C4-2B (cell line): Measurements from ENCODE around the gene RHPN2.
"Not testable (repeated sequence)": the region's sequence is repeated elsewhere in the genome, so short reads cannot be mapped to it uniquely, and the experiment has no call there.

Source experiments
- H3K27ac ChIP-seq: fragments of 450-650 bp; 2 replicates; pipeline ENCODE4 v1.5.1; 2017
- CTCF ChIP-seq: fragments of 450-650 bp; conservative IDR thresholded peaks from 2 replicates; pipeline ENCODE4 v1.5.1; 2017; ENCODE audit warnings: mild to moderate bottlenecking
- ZFX ChIP-seq: fragments of 450-650 bp; IDR thresholded peaks from 2 replicates; pipeline ENCODE4 v1.6.1; 2017

RHPN2 gene

GRCh38 chr19:32988724-32989123, 76.0 kb downstream of the RHPN2 start:
- no peak overlapping the region for H3K27ac ChIP-seq
- no peak for TF ChIP-seq CTCF
- no peak for TF ChIP-seq ZFX

GRCh38 chr19:32988254-32988653, 76.4 kb downstream of the RHPN2 start:
- not testable (repeated sequence) for H3K27ac ChIP-seq

GRCh38 chr19:32982488-32982887, 82.2 kb downstream of the RHPN2 start:
- H3K27ac ChIP-seq, result not testable (repeated sequence)

DNA sequence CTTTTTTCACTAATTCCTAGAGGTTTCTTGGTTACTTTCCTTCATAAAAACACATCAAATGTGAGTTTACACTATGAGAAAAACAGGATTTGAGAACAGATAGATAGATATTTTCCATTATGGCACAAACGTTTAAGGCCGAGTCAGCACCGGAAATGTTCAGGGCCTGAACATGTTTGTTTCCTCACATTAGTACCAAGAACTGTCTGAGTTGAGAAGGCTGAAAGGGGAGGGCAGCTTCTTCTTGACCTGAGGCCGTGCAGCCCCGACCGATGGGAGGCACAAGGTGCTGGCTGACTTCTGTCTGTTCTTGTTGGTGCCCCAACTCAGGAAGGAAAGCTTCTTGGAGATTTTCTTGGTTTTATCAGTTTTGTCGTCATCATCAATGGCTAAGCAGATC, 84.9 kb downstream of the RHPN2 start:
- not testable (repeated sequence) for H3K27ac ChIP-seq

- H3K27ac ChIP-seq, result peak overlapping the region; percentile 75
Measured at GRCh38 chr19:32977813-32978212, 86.9 kb downstream of the RHPN2 start.

GRCh38 chr19:32977280-32977679, 87.4 kb downstream of the RHPN2 start:
- peak overlapping the region; percentile 75 for H3K27ac ChIP-seq
- TF ChIP-seq CTCF, result no peak
- no peak for TF ChIP-seq ZFX

DNA sequence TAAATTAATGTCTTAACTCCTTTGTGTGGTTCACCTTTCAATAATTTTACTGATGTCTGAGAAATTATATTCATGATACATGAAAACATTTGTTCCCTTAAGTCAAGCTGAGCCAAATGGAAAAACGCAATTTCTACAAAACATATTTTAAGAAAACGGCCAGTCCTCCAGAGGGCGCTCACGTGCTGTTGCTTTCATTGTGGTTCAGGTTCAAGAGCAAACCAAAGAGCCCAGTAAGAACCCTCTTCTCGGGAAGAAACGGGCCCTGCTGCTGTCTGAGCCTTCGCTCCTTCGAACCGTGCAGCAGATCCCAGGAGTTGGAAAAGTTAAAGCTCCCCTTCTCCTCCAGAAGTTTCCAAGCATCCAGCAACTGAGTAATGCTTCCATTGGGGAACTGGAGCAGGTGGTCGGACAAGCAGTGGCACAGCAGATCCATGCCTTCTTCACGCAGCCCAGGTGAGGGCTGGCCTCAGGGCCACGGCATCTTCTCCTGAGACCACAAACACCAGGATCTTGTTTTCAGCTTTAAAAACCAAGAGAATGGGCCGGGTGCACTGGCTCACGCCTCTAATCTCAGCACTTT, 88.4 kb downstream of the RHPN2 start:
- TF ChIP-seq CTCF (peak; percentile 94), ZFX (no peak)
- peak overlapping the region; percentile 75 for H3K27ac ChIP-seq

DNA sequence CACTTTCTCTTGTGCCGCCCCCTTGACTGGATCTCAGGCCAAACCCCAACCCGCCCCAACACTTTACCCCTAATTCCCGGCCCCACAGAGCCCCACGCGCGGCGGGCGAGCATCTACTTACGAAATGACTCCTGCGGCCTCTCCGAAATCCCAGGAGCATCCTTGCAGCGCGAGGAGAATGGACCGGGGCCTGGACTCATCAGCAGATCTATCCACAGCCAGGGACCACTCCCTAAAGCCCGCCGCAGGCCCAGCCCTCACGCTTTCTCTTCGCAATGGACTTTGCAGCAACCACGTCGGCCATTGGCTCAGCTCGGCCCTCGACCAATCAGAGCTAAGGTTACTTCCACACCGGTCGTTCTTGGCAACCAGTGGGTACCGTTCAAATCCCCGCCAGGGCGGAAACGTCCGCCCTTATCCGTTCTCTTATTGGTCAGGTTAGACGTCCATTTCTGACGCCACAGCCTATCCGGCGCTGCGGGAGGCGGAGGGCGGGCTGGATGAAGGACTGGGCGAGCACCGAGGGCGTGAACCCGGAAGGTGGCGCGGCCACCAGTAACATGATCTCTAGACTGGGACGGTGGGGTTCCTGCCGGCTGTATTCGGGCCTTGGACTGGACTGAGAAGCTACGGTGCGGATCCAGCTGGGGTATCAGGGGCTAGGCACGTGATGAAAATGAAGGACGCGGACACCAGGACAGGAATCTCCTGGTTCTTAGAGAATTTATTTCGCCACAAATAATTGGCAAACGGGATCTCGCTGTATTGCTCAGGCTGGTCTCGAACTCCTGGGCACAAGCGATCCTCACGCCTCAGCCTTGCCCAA, 92.8 kb downstream of the RHPN2 start, which contains the start of the genes CEP89 and FAAP24:
CEP89 (minus strand) TSS at position 244 of the 826 bp plus-strand sequence; CDS start at position 160, 84 bp downstream.
FAAP24 (plus strand) TSS at position 528 of the 826 bp plus-strand sequence. CDS start 955 bp downstream, outside the sequence.
- H3K27ac ChIP-seq, result peak within 1 kb of the TSS; percentile 71
- TF ChIP-seq ZFX, result peak; percentile 80; the same call in 1 of the 2 replicates
- no peak for TF ChIP-seq CTCF

DNA sequence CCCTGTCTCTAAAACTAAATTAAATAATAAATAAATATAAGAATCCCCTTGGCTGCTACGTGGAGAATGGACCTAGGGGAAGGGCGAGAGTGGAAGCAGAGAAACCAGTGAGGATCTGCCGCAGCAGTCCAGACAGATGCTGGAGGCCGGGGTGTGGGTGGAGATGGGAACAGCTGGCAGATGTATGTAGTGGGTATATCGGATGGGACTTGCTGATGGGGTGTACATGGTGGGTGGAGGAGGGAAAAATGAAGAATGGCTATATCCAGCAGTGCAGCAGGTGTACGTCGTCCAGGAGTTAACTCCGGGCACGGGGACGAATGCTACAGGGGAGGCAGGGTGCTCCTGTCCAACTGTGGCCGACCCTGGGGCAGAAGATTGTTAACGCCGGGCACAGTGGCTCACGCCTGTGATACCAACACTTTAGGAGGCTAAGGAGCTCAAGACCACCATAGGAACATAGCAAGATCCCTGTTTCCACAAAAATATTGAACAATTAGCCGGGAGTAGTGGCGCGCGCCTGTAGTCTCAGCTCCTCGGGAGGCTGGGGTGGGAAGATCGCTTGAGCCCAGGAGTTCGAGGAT, 93.6 kb downstream of the RHPN2 start:
- TF ChIP-seq CTCF, result no peak
- TF ChIP-seq ZFX, result no peak
- peak overlapping the region; percentile 71 for H3K27ac ChIP-seq
